ENCODE data around the gene ANKH.

ANKH gene

DNA sequence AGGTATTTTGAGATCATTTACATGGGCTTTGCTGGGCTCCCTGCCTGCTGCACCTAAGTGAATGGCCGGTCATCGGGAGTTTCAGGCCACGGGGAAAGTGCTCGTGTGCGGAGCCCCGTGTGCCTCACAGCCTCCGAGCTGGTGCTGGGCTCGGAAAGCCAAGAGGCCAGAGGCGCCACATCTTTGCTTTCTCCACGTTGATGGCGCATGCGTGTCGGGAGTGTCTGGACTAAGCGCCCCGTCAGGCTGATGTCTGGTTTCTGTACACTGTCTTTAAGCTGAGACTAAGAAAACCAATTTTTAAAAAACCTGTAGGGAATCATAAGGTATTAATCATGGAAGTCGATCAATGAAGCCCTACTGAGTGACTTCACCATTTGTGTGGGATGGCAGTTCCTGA, 137.9 kb downstream of the ANKH start:
- no peak overlapping the region for H3K4me3 ChIP-seq (ENCODE audit: control insufficient read depth, low read depth, low read length)
- DNase-seq (ENCODE audit: low read depth), result no peak
- TF ChIP-seq, protein P1, sequence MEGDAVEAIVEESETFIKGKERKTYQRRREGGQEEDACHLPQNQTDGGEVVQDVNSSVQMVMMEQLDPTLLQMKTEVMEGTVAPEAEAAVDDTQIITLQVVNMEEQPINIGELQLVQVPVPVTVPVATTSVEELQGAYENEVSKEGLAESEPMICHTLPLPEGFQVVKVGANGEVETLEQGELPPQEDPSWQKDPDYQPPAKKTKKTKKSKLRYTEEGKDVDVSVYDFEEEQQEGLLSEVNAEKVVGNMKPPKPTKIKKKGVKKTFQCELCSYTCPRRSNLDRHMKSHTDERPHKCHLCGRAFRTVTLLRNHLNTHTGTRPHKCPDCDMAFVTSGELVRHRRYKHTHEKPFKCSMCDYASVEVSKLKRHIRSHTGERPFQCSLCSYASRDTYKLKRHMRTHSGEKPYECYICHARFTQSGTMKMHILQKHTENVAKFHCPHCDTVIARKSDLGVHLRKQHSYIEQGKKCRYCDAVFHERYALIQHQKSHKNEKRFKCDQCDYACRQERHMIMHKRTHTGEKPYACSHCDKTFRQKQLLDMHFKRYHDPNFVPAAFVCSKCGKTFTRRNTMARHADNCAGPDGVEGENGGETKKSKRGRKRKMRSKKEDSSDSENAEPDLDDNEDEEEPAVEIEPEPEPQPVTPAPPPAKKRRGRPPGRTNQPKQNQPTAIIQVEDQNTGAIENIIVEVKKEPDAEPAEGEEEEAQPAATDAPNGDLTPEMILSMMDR (IDR thresholded peaks at IDR 0.05; ENCODE audit: control insufficient read depth, insufficient read depth, low read depth, low read length, missing control alignments), result no peak

DNA sequence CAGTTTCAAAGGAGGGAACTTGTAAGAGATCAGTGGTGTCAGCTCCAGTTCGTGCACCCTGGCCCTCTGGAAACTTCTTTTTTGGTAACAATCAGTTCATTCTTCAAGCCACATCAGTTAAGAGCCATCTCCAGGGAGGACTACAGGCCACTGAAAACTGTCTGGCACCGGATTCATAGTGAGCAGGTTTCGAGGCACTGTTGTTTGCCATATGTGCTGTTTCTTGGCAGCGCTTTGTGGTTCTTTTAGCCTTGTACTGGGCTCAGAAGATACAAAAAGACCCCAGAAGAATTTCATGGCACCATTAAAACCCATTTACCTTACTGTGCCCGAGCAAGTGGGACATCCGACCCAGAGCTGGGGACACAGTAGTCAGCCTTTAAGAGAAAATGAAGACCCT, 138.6 kb downstream of the ANKH start:
- no peak for DNase-seq (ENCODE audit: low read depth)
- TF ChIP-seq, protein P1 (IDR thresholded peaks at IDR 0.05; ENCODE audit: control insufficient read depth, insufficient read depth, low read depth, low read length, missing control alignments), result no peak
- no peak overlapping the region for H3K4me3 ChIP-seq (ENCODE audit: control insufficient read depth, low read depth, low read length)

DNA sequence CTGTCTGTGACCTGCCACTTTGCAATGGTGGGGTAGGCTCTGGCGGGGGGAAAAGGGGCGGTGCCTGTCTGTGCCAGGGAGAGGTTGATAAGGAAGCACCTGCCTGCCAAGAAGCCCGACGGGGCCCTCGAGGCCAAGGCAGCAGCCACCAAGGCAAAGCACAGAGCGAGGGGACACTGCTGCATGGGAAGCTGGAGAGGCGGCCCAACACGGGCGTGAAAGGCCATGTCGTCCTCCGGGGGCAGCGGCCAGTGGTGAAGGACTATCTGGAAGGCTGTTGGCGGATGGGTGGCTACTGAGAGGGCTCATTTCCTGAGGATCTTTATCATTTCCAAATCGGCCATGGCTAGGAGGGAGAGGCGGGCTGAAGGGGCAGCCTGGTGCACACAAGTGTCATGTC, 140.7 kb downstream of the ANKH start:
- DNase-seq (ENCODE audit: low read depth), result no peak
- TF ChIP-seq, protein P1 (IDR thresholded peaks at IDR 0.05; ENCODE audit: control insufficient read depth, insufficient read depth, low read depth, low read length, missing control alignments), result no peak
- H3K4me3 ChIP-seq (ENCODE audit: control insufficient read depth, low read depth, low read length), result no peak overlapping the region

DNA sequence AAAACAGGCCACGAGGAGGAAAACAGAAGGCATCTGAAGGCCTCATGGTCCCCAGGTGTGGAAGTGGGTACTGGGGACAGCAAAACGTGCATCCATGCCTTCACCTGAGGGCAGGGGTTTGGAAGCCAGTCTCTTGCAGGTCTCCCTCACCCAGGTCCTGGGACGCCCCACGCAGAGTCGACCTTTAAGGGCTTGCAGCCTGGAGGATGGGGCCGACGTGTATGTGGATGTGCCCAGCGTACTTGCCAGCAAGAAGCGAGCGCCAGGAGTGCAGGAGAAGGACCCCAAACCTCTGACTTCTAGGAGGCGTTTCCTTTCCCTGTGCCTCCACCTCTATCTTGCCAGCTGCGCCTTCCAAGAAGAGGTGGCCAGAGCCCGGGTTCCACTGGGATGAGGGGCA, 141.1 kb downstream of the ANKH start:
- H3K4me3 ChIP-seq (ENCODE audit: control insufficient read depth, low read depth, low read length), result no peak overlapping the region
- no peak for DNase-seq (ENCODE audit: low read depth)
- TF ChIP-seq, protein P1 (IDR thresholded peaks at IDR 0.05; ENCODE audit: control insufficient read depth, insufficient read depth, low read depth, low read length, missing control alignments), result no peak

DNA sequence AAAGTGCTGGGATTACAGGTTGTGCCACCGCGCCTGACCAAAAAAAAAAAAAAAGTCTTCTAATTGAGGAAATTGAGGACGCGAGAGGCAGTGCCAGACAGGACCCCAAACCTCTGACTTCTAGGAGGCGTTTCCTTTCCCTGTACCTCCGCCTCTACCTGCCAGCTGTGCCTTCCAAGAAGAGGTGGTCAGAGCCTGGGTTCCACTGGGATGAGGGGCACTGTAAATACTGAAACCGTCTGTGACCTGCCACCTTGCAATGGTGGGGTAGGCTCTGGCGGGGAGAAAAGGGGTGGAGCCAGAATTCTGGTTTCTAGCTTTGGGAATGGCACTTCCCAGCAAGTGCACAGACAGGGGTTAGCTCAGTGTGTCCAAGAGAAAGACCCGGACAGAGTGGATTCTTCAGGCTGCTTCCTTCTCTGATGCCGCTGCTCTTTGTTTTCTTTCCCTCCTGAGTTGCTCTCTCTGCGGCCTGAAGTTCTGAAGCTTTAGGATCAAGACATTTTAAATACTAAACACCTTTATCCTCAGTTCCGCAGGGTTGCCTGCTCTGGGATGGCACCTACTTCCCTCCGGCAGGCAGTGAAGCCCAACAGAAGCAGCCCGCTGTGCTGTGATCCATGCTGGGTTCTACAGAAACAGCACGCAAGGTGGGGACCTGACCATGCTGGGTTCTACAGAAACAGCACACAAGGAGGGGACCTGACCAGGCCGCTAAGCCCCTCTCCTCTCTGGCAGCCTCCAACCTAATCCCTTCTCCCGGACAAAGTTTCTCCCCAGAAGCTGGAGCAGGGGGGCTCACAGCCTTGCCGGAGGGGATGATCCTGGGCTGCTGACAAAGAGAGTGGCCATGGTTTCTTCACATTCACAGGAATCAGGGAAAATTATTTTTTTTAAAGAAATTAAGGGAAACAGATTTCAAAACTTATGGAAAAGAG, 141.9 kb downstream of the ANKH start:
- no peak overlapping the region for H3K4me3 ChIP-seq (ENCODE audit: control insufficient read depth, low read depth, low read length)
- TF ChIP-seq, protein P1 (IDR thresholded peaks at IDR 0.05; ENCODE audit: control insufficient read depth, insufficient read depth, low read depth, low read length, missing control alignments), result no peak
- DNase-seq (ENCODE audit: low read depth), result no peak

DNA sequence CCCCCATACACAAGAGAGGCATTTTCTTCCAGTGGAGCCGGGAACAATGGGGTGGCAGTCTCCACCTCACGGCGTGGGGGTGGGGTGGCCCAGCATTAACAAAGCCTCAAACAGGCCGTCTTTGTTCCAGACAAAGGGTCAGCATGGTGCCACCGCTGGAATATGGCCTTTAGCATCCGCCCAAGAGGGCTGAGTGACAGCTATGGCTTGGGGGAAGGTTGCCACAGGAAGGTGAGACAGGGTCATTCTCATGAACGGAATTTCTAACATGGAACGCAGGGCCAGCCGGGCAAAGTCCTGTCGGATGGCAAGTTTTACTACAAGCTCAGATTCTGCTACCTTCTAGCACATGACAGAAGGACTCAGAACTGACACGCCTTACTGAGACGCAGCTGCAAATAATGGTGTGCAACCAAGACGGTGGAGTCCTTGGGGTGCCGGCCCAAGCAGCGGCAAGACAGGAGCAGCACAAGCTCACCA, 143.1 kb downstream of the ANKH start:
- TF ChIP-seq, protein P1 (IDR thresholded peaks at IDR 0.05; ENCODE audit: control insufficient read depth, insufficient read depth, low read depth, low read length, missing control alignments), result no peak
- DNase-seq (ENCODE audit: low read depth), result no peak
- no peak overlapping the region for H3K4me3 ChIP-seq (ENCODE audit: control insufficient read depth, low read depth, low read length)
